Esophagus (tissue), 2 donors: Measurements from ENCODE around the gene PCDHGB4. TPM values are rescaled to one million over a fixed set of nuclear protein-coding genes. Genes with fewer than 3 reads are reported as not detected.
"Not testable (repeated sequence)": the region's sequence is repeated elsewhere in the genome, so short reads cannot be mapped to it uniquely, and the experiment has no call there.

Source experiments
- H3K27ac ChIP-seq, 2 donors: one replicate each; pipeline ENCODE4 v1.5.1; 2013; ENCODE audit warnings: low read depth in 2 of 2, mild to moderate bottlenecking in 2 of 2, inconsistent platforms in 1 of 2, low read length in 1 of 2, moderate library complexity in 1 of 2
- H3K27me3 ChIP-seq, 2 donors: one replicate each; pipeline ENCODE4 v1.6.1; 2013; ENCODE audit warnings: low read length in 2 of 2, control low read depth in 1 of 2, mild to moderate bottlenecking in 1 of 2; ENCODE audit not compliant: insufficient read depth in 2 of 2, control insufficient read depth in 1 of 2
- H3K36me3 ChIP-seq, 2 donors: one replicate each; pipeline ENCODE4 v1.6.1; 2013; ENCODE audit warnings: low read length in 1 of 2; ENCODE audit not compliant: control insufficient read depth in 2 of 2, insufficient read depth in 2 of 2
- H3K4me1 ChIP-seq, 2 donors: one replicate each; pipeline ENCODE4 v1.6.1; 2013; ENCODE audit warnings: low read length in 1 of 2; ENCODE audit not compliant: control insufficient read depth in 2 of 2, insufficient read depth in 2 of 2
- H3K4me3 ChIP-seq, 2 donors: one replicate each; pipeline ENCODE4 v1.5.1; 2013; ENCODE audit warnings: low read length in 2 of 2, mild to moderate bottlenecking in 2 of 2, low read depth in 1 of 2, moderate library complexity in 1 of 2
- H3K9me3 ChIP-seq, 2 donors: one replicate each; pipeline ENCODE4 v1.6.1; 2013; ENCODE audit warnings: mild to moderate bottlenecking in 2 of 2, low read depth in 1 of 2, low read length in 1 of 2, moderate library complexity in 1 of 2; ENCODE audit not compliant: control insufficient read depth in 2 of 2, insufficient read depth in 1 of 2
- WGBS, 2 donors: extraction: QIAGEN DNeasy Blood & Tissue Kit; methylation state at CpG; one replicate each; pipeline ENCODE4 v1.1.7; 2013; 5-methylcytosine and 5-hydroxymethylcytosine counted together
- polyA plus RNA-seq, 2 donors: library from polyadenylated mRNA; stranded (reverse); fragments of 200-250 nt; gene quantifications; one replicate each; pipeline ENCODE4 v1.2.3, GENCODE V29; 2013
- donor health status: healthy with polysubstance abuse.
- donor health status: Bipolar disorder and iron deficiency.

The PCDHGB4 gene
- polyA plus RNA-seq, 2 donors: 0.36 to 0.37 TPM

GRCh38 chr5:141412854-141413539 lies 25.5 kb downstream of the PCDHGB4 start, which contains the start of gene PCDHGA10:
PCDHGA10 (plus strand) TSS chr5:141412987; CDS start chr5:141413176, 189 bp downstream.
- peak within 1 kb of the TSS; percentile 25 to 37 for H3K4me3 ChIP-seq
- peaks cover 0 to 8% of the 10 kb centered on the region in 2 donors for H3K27me3 ChIP-seq
- no peaks in the 10 kb centered on the region for H3K4me1 ChIP-seq
- peaks cover 40 to 48% of the 10 kb centered on the region in 2 donors for H3K9me3 ChIP-seq
- H3K27ac ChIP-seq: no peak within 1 kb of the TSS
- WGBS, 2 donors: 20 to 22% methylated on average over 31 of the region's 31 CpGs
- no peaks in the 10 kb centered on the region for H3K36me3 ChIP-seq

GRCh38 chr5:141413540-141414069 lies 26.1 kb downstream of the PCDHGB4 start:
- Histone ChIP-seq H3K27ac (no peak overlapping the region), H3K36me3 (no peaks in the 10 kb centered on the region), H3K4me1 (no peaks in the 10 kb centered on the region), H3K27me3 (peaks cover 0 to 7% of the 10 kb centered on the region in 2 donors), H3K4me3 (peak overlapping the region; percentile 25 to 37), H3K9me3 (peaks cover 41 to 48% of the 10 kb centered on the region in 2 donors)
- 19 to 23% methylated on average over 25 of the region's 25 CpGs for WGBS, 2 donors

- not testable (repeated sequence) for H3K4me1 ChIP-seq, H3K36me3 ChIP-seq, H3K27ac ChIP-seq, H3K4me3 ChIP-seq, H3K27me3 ChIP-seq
- WGBS, 2 donors: 30 to 32% methylated on average over 38 to 46 of the region's 46 CpGs
- H3K9me3 ChIP-seq: peaks cover 47 to 50% of the 10 kb centered on the region in 2 donors
Measured at GRCh38 chr5:141414548-141415274, 27.2 kb downstream of the PCDHGB4 start.

- H3K27ac ChIP-seq, H3K27me3 ChIP-seq, H3K36me3 ChIP-seq, H3K4me3 ChIP-seq, H3K4me1 ChIP-seq: not testable (repeated sequence)
- WGBS, 2 donors: 28 to 30% methylated on average over 24 of the region's 24 CpGs
- peaks cover 45 to 47% of the 10 kb centered on the region in 2 donors for H3K9me3 ChIP-seq
Measured at GRCh38 chr5:141415275-141415618, 27.7 kb downstream of the PCDHGB4 start.

GRCh38 chr5:141417494-141418172 lies 30.1 kb downstream of the PCDHGB4 start, which contains the start of gene PCDHGB7:
PCDHGB7 (plus strand) TSS chr5:141417677; CDS start chr5:141417860, 183 bp downstream.
- H3K4me3 ChIP-seq: peak within 1 kb of the TSS; percentile 35 to 44
- H3K27me3 ChIP-seq, H3K36me3 ChIP-seq, H3K4me1 ChIP-seq: not testable (repeated sequence)
- WGBS, 2 donors: 14 to 16% methylated on average over 46 of the region's 47 CpGs
- H3K9me3 ChIP-seq: peaks cover 52 to 57% of the 10 kb centered on the region in 2 donors
- H3K27ac ChIP-seq: peak within 1 kb of the TSS; percentile 13 to 21

GRCh38 chr5:141419074-141419880 lies 31.8 kb downstream of the PCDHGB4 start:
- Histone ChIP-seq H3K4me3 (no peak overlapping the region), H3K27ac (no peak overlapping the region), H3K36me3 (peaks cover 0 to 2% of the 10 kb centered on the region in 2 donors), H3K4me1 (peaks cover 0 to 5% of the 10 kb centered on the region in 2 donors), H3K9me3 (peaks cover 53 to 54% of the 10 kb centered on the region in 2 donors), H3K27me3 (no peaks in the 10 kb centered on the region)
- WGBS, 2 donors: 31 to 37% methylated on average over 73 to 74 of the region's 74 CpGs

GRCh38 chr5:141420855-141421488 lies 33.5 kb downstream of the PCDHGB4 start, which contains the start of gene PCDHGA11:
PCDHGA11 (plus strand) TSS chr5:141421051; CDS start chr5:141421228, 177 bp downstream.
- Histone ChIP-seq H3K36me3 (peaks cover 0 to 2% of the 10 kb centered on the region in 2 donors), H3K27ac (no peak within 1 kb of the TSS), H3K4me1 (peaks cover 0 to 5% of the 10 kb centered on the region in 2 donors), H3K4me3 (peak within 1 kb of the TSS; percentile 7 to 32), H3K9me3 (peaks cover 46% of the 10 kb centered on the region in 2 donors), H3K27me3 (no peaks in the 10 kb centered on the region)
- WGBS, 2 donors: 15 to 16% methylated on average over 42 of the region's 42 CpGs

- peak overlapping the region; percentile 7 to 32 for H3K4me3 ChIP-seq
Measured at GRCh38 chr5:141421489-141421855, 34.0 kb downstream of the PCDHGB4 start.

More at GRCh38 chr5:141421489-141421855, 34.0 kb downstream of the PCDHGB4 start:
- Histone ChIP-seq H3K27me3 (no peaks in the 10 kb centered on the region), H3K27ac (no peak overlapping the region), H3K9me3 (peaks cover 50% of the 10 kb centered on the region in 2 donors), H3K36me3 (peaks cover 0 to 2% of the 10 kb centered on the region in 2 donors), H3K4me1 (peaks cover 0 to 5% of the 10 kb centered on the region in 2 donors)
- WGBS, 2 donors: 11 to 13% methylated on average over 13 of the region's 13 CpGs
